ENCODE measurements around the gene LSM11. TPM values are rescaled to one million over a fixed set of nuclear protein-coding genes. Genes with fewer than 3 reads are reported as not detected.
A peak's percentile ranks its signal among the peaks of the same experiment; 100 is the strongest.
"Not testable (repeated sequence)": the region's sequence is repeated elsewhere in the genome, so short reads cannot be mapped to it uniquely, and the experiment has no call there.

Gene LSM11
- total RNA-seq (2014; rRNA removed; shearing (Covaris generic)) = 3.0 and 3.1 TPM in 2 replicates

DNA sequence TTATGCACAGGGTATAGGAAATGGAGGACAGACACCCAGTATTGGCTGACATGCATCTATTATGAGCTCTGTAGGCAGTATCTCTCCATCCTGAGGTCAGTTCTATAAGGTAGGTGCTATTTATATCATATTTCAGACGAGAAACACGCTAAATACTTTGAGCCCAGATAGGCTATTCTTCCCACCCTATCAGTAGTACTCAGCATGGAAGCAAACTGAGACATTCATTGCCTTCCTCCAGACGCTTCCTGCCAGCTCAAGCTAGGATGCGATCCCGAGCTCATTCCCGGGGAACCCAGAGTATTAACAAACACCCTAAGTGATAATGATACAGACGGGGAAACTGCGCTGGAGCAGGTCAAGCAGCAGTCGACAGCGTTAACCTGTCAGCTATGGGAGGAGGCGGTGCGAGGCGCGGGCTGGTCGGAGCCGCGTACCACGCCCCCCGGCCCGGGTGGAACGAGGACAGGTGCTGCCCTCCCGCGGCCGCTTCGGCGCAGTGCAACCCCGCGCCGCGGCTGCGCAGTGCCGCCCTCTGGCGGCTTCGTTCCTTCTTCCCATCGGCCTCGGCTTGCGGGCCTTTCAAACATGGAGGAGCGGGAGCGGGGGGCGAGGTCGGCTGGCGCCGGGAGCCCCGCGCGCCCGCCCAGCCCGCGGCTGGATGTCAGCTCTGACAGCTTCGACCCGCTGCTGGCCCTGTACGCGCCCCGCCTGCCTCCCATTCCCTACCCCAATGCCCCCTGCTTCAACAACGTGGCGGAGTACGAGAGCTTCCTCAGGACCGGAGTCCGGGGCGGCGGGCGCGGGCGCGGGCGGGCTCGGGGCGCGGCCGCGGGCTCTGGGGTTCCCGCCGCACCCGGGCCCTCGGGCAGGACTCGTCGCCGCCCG lies at the start of gene LSM11:
LSM11 (plus strand) TSS at position 550 of the 888 bp plus-strand sequence; CDS start at position 589, 39 bp downstream.
- DNase-seq (ENCODE audit: low spot score) = peak; percentile 89

DNA sequence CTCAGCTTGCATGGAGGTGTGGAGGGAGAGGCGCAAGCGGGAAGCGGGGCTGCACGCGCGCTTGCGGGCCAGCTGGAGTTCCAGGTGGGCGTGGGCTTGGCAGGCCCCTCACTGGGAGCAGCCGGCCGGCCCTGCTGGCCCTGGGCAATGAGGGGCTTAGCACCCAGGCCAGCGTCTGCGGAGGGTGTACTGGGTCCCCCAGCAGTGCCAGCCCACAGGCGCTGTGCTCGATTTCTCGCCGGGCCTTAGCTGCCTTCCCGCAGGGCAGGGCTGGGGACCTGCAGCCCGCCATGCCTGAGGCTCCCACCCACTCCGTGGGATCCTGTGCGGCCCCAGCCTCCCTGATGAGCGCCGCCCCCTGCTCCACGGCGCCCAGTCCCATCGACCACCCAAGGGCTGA lies 49.7 kb upstream of the LSM11 start:
- not testable (repeated sequence) for DNase-seq (ENCODE audit: low spot score)

GRCh38 chr5:157696154-157696553 lies 47.4 kb upstream of the LSM11 start:
- DNase-seq (ENCODE audit: low spot score) = not testable (repeated sequence)

GRCh38 chr5:157698674-157699073 lies 44.8 kb upstream of the LSM11 start:
- DNase-seq (ENCODE audit: low spot score) = not testable (repeated sequence)

DNA sequence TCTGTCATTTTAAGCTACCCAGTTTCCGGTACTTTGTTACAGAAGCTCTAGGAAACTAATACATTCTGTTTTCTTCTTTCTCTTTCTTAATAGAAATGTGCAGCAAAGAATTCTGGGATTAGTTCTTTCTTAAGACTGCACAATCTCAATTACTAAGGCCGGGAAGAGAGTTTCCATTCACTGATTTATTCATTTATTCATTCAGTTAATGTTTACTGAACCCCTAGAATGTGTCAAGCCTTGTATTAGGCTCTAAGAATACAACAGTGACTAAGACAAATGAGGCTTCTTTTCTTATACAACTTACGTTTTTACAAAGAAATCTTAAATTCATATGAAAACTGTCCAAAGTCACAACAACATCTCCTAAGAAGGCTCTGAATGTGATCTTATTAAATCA lies 39.8 kb upstream of the LSM11 start:
- no peak for DNase-seq (ENCODE audit: low spot score)

- DNase-seq (ENCODE audit: low spot score) = no peak
Measured at GRCh38 chr5:157708866-157709265, 34.6 kb upstream of the LSM11 start.

GRCh38 chr5:157709346-157709745 lies 34.2 kb upstream of the LSM11 start:
- no peak for DNase-seq (ENCODE audit: low spot score)

DNA sequence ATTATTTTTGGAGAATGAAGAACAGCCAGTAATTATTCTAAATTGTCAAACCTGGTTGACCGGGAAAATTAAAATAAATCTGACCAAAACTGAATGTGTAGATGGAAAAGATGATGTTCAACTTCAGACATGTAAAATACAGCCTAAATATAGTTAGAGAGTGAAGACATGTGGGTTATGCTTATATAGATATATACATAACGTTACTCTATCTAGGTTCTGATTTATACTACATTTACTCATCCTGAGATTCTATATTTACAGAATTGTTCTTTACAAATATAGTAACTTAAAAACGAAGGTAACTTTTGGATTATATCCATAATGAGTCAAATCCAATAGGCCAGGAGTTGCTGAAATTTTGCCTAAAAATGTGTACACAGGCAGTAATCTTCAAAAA lies 33.1 kb upstream of the LSM11 start:
- no peak for DNase-seq (ENCODE audit: low spot score)

GRCh38 chr5:157710882-157711281 lies 32.6 kb upstream of the LSM11 start:
- no peak for DNase-seq (ENCODE audit: low spot score)

DNA sequence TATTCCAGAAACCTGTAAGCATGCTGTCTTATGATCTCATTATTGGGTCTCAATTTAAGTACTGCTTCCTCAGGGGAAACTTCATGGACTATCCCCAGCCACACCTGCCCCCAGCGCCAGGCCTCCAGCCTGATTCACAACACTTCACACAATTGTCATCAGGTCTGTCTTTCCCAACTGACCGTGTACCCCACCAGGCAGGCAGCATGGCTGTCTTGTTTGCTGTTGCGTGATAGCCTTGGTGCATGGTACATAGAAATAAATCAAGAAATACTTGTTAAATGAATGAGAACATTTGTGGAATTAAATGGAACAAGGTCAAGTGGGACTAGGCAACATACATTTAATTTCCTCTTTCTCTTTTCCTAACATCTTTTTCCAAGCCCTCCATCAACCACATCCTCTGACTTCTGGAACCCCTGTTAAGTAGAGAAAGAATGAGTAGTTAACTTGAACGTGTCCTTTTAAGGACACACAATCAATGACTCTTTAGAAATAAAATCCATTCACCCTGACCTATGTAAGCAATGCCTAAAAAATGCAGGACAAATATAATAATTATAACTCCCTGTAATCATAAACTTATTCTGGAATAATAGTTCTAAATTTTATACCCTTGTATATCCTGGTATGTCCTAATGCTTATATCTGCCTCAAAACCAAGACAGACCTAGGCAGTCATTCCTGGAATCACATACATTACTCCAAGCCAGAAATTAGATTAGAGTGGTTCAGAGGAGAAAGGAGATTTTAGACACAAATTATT lies 29.5 kb upstream of the LSM11 start:
- no peak for DNase-seq (ENCODE audit: low spot score)

DNA sequence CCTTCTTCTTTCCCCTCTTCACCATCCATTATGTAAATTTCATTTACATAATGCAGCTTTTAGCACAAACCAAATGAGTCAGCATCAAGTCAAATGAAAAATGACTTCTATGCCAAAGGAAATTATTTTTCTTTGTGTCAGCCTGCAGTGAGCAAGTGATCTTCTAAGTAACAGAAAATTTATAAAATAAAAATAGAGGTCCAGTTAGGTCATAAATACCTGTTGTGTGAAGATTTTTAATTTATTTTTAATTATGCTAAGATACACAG lies 29.0 kb upstream of the LSM11 start:
- DNase-seq (ENCODE audit: low spot score) = no peak

GRCh38 chr5:157718519-157718918 lies 25.0 kb upstream of the LSM11 start:
- DNase-seq (ENCODE audit: low spot score) = peak; percentile 70

GRCh38 chr5:157719245-157719644 lies 24.3 kb upstream of the LSM11 start:
- no peak for DNase-seq (ENCODE audit: low spot score)

GRCh38 chr5:157721159-157721558 lies 22.4 kb upstream of the LSM11 start:
- DNase-seq (ENCODE audit: low spot score) = peak; percentile 58

- DNase-seq (ENCODE audit: low spot score) = not testable (repeated sequence)
Measured at GRCh38 chr5:157722895-157723294, 20.6 kb upstream of the LSM11 start.

- not testable (repeated sequence) for DNase-seq (ENCODE audit: low spot score)
Measured at GRCh38 chr5:157726607-157727006, 16.9 kb upstream of the LSM11 start.

DNA sequence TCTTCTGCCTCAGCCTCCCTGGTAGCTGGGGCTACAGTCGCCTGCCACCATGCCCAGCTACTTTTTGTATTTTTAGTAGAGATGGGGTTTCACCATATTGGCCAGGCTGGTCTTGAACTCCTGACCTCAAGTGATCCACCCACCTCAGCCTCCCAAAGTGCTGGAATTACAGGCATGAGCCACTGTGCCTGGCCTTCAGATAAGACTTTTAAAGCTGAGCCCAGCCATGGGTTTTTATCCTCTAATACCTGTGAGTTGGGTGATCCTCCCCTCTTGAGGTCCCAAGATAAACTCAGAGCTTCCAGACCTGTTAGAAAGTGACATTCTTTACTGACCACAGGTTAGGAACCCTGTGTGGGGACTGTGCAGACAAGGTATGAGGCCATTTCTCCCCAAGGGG lies 15.7 kb upstream of the LSM11 start:
- DNase-seq (ENCODE audit: low spot score) = not testable (repeated sequence)

- DNase-seq (ENCODE audit: low spot score) = no peak
Measured at GRCh38 chr5:157729858-157730257, 13.7 kb upstream of the LSM11 start.

- DNase-seq (ENCODE audit: low spot score) = peak; percentile 3
Measured at GRCh38 chr5:157730900-157731271, 12.6 kb upstream of the LSM11 start.

DNA sequence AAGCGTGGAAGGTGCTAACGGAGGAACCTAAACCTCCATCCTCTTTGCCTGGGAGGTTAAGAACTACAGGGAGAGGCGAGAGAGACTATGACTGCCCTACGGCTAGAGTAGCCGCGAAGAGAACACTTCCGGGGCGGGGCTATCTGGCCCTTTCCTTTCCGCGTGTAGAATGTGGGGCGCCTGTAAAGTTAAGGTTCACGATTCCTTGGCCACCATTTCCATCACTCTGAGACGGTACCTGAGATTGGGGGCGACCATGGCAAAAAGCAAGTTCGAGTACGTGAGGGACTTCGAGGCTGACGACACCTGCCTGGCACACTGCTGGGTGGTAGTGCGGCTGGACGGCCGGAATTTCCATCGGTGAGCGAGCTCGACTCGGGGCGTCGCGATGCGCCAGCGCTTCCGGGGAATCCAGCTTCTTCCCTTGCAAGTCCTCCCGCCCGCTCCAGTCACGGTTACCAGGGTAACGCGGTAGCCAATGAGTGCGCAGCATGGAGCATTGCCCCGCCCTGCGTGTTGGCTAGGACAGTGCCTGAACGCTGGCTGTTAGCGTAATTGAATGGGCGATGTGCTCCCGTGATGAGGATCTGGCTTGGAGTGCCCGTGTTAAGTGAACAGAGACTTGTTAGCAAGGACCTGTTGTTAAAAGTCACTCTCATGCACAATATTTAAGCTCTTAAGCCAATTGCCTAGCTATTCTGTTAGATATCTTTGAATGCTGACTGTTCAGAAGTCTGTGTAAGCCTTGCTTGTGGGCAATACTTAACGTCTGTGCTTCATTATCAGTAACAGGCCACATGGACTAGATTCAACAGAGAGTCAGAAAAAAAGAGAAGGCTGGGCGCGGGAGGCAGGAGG lies 12.0 kb upstream of the LSM11 start, which contains the start of gene THG1L:
THG1L (plus strand) TSS at position 149 of the 858 bp plus-strand sequence; CDS start at position 170, 21 bp downstream.
- DNase-seq (ENCODE audit: low spot score) = peak; percentile 99

DNA sequence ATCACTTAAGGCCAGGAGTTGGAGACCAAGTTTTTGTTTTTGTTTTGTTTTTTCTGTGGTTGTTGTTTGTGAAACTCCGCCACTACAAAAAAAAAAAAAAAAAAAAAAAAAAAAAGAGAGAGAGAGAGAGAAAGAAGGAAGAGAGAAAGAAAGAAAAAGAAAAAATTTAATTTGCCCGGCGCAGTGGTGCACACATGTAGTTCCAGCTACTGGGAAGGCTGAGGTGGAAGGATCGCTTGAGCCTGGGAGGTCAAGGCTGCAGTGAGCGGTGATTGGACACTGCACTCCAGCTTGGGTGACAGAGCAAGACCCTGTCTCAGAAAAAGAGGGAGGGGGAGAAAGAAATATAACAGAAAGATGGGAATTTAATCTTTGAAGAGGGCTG lies 11.4 kb upstream of the LSM11 start:
- DNase-seq (ENCODE audit: low spot score) = no peak

Measured in HT-29 (cell line).